ENCODE data around the gene GJB3. TPM values are rescaled to one million over a fixed set of nuclear protein-coding genes. Genes with fewer than 3 reads are reported as not detected.

GJB3 gene
- total RNA-seq, 1 donor from 2014 or later: 40.6 TPM

GRCh38 chr1:34785875-34786470 is 5.0 kb downstream of the GJB3 start:
- TF ChIP-seq CTCF (conservative IDR thresholded peaks at IDR 0.05; ENCODE audit: low read depth, low read length): no peak
- no peak for DNase-seq (ENCODE audit: low read depth)
- H3K4me3 ChIP-seq (ENCODE audit: low read depth, low read length): no peak overlapping the region

DNA sequence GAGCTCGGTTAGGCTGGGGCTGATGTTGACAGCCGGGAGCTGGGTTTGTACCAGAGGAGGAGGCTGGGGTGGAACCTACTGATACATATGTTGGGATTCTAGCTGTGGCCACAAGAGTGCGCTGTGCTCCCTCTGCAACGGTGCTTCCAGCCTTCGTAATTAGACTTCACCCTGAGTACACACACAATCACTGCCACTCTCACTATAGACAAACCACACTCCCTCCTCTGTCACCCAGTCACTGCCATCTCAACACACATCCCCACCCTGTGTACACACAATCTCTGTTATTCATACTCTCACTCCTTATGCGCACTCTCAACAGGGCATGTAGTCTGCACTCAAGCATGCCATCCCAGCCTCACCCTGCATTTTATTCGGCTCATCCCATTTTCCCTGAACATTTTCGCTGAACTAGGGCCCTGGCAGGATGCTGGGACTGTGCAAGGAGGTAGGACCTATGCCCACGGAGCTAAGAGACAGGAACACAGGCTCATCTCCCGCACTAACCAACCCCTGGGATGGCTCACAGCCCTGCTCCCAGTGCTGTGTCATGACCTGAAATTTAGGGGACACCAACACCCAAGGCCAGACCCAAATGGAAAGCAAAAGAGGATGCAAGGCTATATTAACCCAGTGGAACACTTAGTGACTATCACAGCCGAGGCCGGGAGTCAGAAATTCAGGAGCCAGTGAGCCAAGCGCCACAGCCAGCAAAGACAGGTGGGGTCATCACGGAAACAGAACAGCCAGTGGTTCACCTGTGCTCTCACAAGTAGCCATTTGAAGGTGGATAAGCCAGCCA is 5.7 kb downstream of the GJB3 start:
- peak; percentile 88 for TF ChIP-seq CTCF (conservative IDR thresholded peaks at IDR 0.05; ENCODE audit: low read depth, low read length)
- DNase-seq (ENCODE audit: low read depth): peak; percentile 22
- H3K4me3 ChIP-seq (ENCODE audit: low read depth, low read length): no peak overlapping the region

DNA sequence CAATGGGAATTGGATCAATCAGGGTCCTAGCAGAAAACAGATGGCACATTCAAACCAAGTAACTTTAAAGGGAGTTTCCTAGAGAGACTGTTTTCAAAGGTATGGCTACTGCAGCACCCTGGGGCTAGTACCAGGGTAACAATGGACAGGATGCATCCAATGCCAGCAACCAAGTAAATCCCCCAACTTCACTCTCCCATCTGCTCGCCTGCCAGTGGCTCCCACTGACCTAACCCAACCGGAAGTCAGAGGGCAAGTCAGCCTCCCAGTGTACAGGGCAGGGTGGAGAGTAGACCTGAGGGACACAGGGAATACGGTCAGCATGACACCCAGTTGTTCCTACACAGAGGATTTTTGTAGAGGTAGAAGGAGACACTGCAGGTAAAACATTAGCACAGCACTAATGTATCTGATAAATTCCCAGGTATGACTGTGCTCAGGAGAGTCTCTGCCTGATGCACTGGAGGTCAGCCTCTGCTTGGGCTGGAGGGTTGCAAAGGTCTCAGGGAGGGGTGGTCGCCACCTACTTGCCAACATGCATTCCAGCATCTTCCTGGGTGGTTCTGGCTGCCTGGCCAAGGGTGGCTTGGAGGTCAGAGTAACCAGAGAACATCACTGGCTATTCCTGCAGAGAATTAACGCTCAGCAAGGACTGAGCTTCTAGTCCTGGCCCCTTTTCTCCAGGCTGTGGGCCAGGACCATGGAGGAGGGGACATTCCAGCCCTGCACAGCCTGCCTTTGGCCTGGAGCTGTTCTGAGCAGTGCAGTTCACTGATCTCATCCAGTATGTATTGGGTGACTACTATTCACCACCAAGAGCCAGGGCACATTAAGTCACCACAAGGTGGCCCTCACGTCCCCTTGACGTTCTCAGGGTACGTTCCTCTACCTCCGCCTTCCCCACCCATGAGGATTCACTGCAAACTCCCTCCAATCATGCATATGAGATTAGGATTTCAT is 6.7 kb downstream of the GJB3 start:
- no peak for DNase-seq (ENCODE audit: low read depth)
- TF ChIP-seq CTCF (conservative IDR thresholded peaks at IDR 0.05; ENCODE audit: low read depth, low read length): peak; percentile 39
- H3K4me3 ChIP-seq (ENCODE audit: low read depth, low read length): no peak overlapping the region

DNA sequence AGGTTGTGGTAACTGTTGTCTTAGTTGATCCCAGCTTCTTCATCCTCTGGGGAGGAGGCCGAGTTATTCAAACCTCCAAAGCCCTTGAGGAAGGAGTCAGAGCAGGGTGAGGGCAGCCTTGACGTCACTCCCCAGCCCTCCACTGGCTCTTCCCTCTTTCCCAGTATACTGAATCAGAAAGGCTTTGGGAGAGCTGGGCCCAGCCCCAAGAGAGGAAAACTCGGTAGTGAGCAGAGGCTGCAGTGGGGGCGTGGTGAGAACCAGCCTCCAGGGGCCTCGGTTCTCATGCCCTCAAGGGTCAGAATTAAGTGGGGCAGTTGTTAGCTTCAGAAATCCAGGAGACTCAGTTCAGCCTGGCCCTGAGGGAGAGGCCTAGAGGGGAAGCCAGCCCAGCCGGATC is 10.0 kb downstream of the GJB3 start:
- H3K4me3 ChIP-seq (ENCODE audit: low read depth, low read length): no peak overlapping the region
- TF ChIP-seq CTCF (conservative IDR thresholded peaks at IDR 0.05; ENCODE audit: low read depth, low read length): no peak
- no peak for DNase-seq (ENCODE audit: low read depth)

- H3K4me3 ChIP-seq (ENCODE audit: low read depth, low read length): no peak overlapping the region
- DNase-seq (ENCODE audit: low read depth): no peak
- TF ChIP-seq CTCF (conservative IDR thresholded peaks at IDR 0.05; ENCODE audit: low read depth, low read length): no peak
Measured at GRCh38 chr1:34792424-34792823, 11.4 kb downstream of the GJB3 start.

DNA sequence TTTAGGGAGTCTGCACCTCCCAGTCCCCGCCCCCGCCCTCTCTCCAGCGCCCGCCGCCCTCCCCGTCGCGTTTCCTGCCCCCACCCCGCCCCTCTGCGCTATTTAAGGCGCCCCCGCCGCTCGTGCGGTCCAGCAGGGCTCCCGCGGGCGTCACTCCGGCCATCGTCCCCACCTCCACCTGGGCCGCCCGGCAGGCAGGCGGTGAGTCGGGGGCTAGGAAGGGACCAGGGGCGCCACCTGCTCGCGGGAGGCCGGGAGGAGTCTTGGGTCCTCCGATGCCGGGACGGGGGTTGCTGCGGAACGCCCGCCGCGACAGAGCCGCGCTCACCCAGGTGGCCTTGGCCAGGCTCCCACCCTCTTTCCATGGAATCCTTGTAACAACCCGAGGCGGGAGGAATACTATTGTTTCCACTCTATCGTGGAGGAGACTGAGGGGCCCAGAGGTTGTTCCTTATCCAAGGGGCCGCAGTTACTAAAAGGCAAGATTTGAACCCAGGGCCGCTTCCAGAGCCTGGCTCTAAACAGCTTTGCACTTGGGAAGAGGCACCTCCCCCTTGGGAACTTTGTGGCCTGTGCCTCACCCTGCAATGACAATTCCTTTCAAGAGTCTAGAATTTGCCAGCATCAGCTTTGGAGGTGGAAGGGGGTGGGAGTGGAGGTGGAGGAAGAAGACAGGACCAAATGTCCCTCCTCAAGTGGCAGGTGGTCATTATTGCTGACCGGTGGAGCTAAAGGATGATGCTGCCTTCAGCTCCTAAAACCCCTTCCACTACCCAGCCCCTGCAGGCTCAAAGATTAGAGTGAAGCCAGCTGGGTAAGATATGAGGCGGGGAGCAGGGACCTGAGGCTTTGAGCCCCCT is 12.1 kb downstream of the GJB3 start, which contains the start of gene GJA4:
GJA4 (plus strand) TSS at position 132 of the 860 bp plus-strand sequence. CDS start 1,215 bp downstream, outside the sequence.
- no peak for TF ChIP-seq CTCF (conservative IDR thresholded peaks at IDR 0.05; ENCODE audit: low read depth, low read length)
- no peak within 1 kb of the TSS for H3K4me3 ChIP-seq (ENCODE audit: low read depth, low read length)
- DNase-seq (ENCODE audit: low read depth): no peak
